GM23248 (cell line): ENCODE measurements around the gene SMIM44. TPM values are rescaled to one million over a fixed set of nuclear protein-coding genes. Genes with fewer than 3 reads are reported as not detected.

Source experiments
- DNase-seq: peaks from one replicate; pipeline ENCODE4 v3.0.0-alpha.2; 2015
- H2AFZ ChIP-seq: fragments of 200-600 bp; sonication (generic); 2 replicates; pipeline ENCODE4 v1.6.1; 2016; ENCODE audit warnings: antibody characterized with exemption
- H3F3A ChIP-seq: fragments of 200-600 bp; sonication (generic); 2 replicates; pipeline ENCODE4 v1.6.1; 2016; ENCODE audit warnings: mild to moderate bottlenecking, antibody characterized with exemption, mixed run types; ENCODE audit not compliant: insufficient read depth
- H3K27ac ChIP-seq: fragments of 200-600 bp; sonication (generic); 2 replicates; pipeline ENCODE4 v1.5.1; 2016; ENCODE audit warnings: mild to moderate bottlenecking
- H3K27me3 ChIP-seq: fragments of 200-600 bp; sonication (generic); replicated peaks from 2 replicates; pipeline ENCODE4 v1.6.1; 2016; ENCODE audit warnings: mild to moderate bottlenecking; ENCODE audit not compliant: insufficient read depth
- H3K36me3 ChIP-seq: fragments of 200-600 bp; sonication (generic); 2 replicates; pipeline ENCODE4 v1.6.1; 2016; ENCODE audit warnings: low read depth, mild to moderate bottlenecking
- H3K4me1 ChIP-seq: fragments of 200-600 bp; sonication (generic); 2 replicates; pipeline ENCODE4 v1.6.1; 2016; ENCODE audit warnings: mild to moderate bottlenecking; ENCODE audit not compliant: insufficient read depth
- H3K4me2 ChIP-seq: fragments of 200-600 bp; sonication (generic); one replicate; pipeline ENCODE4 v1.6.1; 2016; ENCODE audit warnings: mild to moderate bottlenecking; ENCODE audit not compliant: unreplicated experiment
- H3K4me3 ChIP-seq: fragments of 200-600 bp; sonication (generic); 2 replicates; pipeline ENCODE4 v1.5.1; 2016; ENCODE audit warnings: mild to moderate bottlenecking
- H3K79me2 ChIP-seq: fragments of 200-600 bp; sonication (generic); 2 replicates; pipeline ENCODE4 v1.6.1; 2016; ENCODE audit warnings: mild to moderate bottlenecking; ENCODE audit not compliant: insufficient read depth
- H3K9ac ChIP-seq: fragments of 200-600 bp; sonication (generic); 2 replicates; pipeline ENCODE4 v1.6.1; 2016; ENCODE audit warnings: mild to moderate bottlenecking
- H3K9me2 ChIP-seq: fragments of 200-600 bp; sonication (generic); 2 replicates; pipeline ENCODE4 v1.6.1; 2016; ENCODE audit warnings: mixed run types, mild to moderate bottlenecking, moderate library complexity; ENCODE audit not compliant: insufficient read depth
- H3K9me3 ChIP-seq: fragments of 200-600 bp; sonication (generic); one replicate; pipeline ENCODE4 v1.6.1; 2017; ENCODE audit warnings: low read depth
- H4K20me1 ChIP-seq: fragments of 200-600 bp; sonication (generic); 2 replicates; pipeline ENCODE4 v1.6.0; 2016; ENCODE audit not compliant: insufficient read depth
- EZH2 ChIP-seq: fragments of 200-600 bp; sonication (generic); IDR thresholded peaks from 2 replicates; pipeline ENCODE4 v1.6.1; 2018; ENCODE audit warnings: antibody characterized with exemption, mild to moderate bottlenecking; ENCODE audit not compliant: insufficient read depth, poor library complexity, severe bottlenecking
- EZH2phosphoT487 ChIP-seq: fragments of 200-600 bp; sonication (generic); IDR thresholded peaks from 2 replicates; pipeline ENCODE4 v1.6.1; 2018; ENCODE audit warnings: antibody characterized with exemption, moderate library complexity, mild to moderate bottlenecking, low read depth; ENCODE audit not compliant: insufficient read depth
- WGBS, 2 experiments: methylation state at CpG; one replicate each; pipeline ENCODE4 v1.1.6; 2015 to 2017; ENCODE audit warnings: low lambda C conversion rate in 2 of 2, low coverage in 1 of 2; ENCODE audit errors: missing lambda C conversion rate in 2 of 2; 5-methylcytosine and 5-hydroxymethylcytosine counted together
- in situ Hi-C: fragments of 300-500 bp; cut with MboI; formaldehyde crosslinking; loops from 2 replicates; pipeline ENCODE4 v1.15.0; 2020
- polyA plus RNA-seq: library from polyadenylated mRNA; unstranded; fragments of >200 nt; fragmentation: Nextera tagmentation; extraction: Ambion mirVana; gene quantifications from 2 replicates; pipeline ENCODE4 v1.2.1, GENCODE V29; 2016
- total RNA-seq: library from RNA; depleted of rRNA; stranded (reverse); fragments of >200 nt; shearing (Covaris generic); gene quantifications from 2 replicates; pipeline ENCODE4 v1.2.3, GENCODE V29; 2014

Gene SMIM44
- total and polyA plus RNA-seq, 2 experiments from 2014 or later = not detected

DNA sequence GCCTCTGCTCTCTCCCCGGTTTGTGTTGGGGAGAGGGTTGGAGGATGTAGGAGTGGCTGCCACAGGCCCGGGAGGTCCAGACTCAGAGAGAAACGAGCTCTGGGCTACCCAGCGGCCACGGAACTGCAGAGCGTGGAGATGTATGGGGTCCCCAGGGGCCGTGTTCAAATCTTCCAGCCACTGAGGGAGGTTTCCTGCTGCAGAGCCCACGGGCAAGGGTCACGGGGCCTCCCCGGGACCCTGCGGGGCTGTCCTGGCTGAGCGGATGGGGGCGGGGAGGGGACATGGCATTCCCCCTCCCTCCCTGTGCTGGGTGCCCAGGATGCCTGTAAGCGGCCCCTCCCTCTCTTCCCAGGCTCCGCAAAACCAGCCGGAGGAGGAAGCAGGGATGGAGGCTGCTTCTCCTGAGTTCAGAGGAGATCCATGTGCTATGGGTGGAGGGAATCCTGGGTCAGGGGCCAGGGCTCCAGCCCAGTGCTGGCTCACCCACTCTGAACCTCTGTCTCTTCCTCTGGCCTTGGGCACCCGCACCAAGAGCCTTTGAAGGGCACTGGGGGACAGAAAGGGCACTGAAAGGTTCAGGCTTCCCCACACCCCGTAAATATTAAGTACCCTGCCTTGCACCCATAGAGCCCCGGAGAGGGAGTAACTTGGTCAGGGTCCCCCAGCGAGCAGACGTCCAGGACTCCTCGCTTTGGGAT is 25.6 kb downstream of the SMIM44 start:
- Histone ChIP-seq H3K27ac (peak overlapping the region; percentile 84), H3K4me3 (no peak overlapping the region), H3K4me1 (peaks cover 28% of the 10 kb centered on the region), H2AFZ (no peak overlapping the region), H3K9me2 (no peaks in the 10 kb centered on the region), H4K20me1 (no peaks in the 10 kb centered on the region), H3K9ac (peak overlapping the region; percentile 44), H3K9me3 (no peaks in the 10 kb centered on the region), H3K79me2 (peaks cover 71% of the 10 kb centered on the region), H3K36me3 (peaks cover 31% of the 10 kb centered on the region), H3K27me3 (no peaks in the 10 kb centered on the region), H3F3A (peaks cover 27% of the 10 kb centered on the region), H3K4me2 (no peak overlapping the region)
- TF ChIP-seq EZH2phosphoT487 (no peak), EZH2 (no peak)
- in situ Hi-C loops = no loop called here
- DNase-seq = no peak
- WGBS, 2 experiments = 44 to 54% methylated on average over 21 of the region's 22 CpGs

DNA sequence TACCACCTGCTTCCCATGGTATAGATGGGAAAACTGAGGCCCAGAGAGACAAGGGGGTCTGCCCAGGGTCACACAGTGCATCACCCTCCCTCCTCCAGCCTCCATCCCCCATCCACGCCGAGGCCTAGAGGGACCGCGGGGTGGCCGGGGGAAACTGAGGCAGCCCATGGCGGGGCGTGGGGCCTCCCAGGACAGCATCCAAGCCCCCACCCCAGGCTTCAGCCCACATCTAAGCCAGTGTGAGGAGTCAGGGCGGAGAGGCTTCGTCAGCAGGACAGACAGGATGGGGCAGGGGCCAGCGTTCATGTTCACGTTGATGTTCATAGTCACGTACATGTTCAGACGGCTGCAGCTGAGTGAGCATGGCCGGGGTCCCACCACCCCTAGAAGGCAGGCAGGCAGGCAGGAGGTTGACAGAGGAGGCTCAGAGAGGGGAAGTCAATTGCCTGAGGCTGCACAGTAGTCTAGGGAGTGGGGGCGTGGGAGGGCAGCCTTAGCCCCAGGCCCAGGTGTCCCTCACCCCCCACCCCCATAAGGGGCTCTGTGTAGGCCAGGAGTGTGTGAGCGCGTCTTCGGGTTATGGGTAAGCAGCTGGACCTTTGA is 26.2 kb downstream of the SMIM44 start:
- Histone ChIP-seq H3K27ac (0 out of 2 replicates have a peak overlapping the region, but pooled peaks have one; percentile 84), H3K4me3 (no peak overlapping the region), H3K4me2 (no peak overlapping the region), H3K27me3 (no peaks in the 10 kb centered on the region), H3K9me2 (no peaks in the 10 kb centered on the region), H3K9me3 (no peaks in the 10 kb centered on the region), H3K9ac (no peak overlapping the region), H2AFZ (no peak overlapping the region), H3K79me2 (peaks cover 77% of the 10 kb centered on the region), H3K36me3 (peaks cover 38% of the 10 kb centered on the region), H3F3A (peaks cover 34% of the 10 kb centered on the region), H3K4me1 (peaks cover 29% of the 10 kb centered on the region), H4K20me1 (no peaks in the 10 kb centered on the region)
- DNase-seq = no peak
- TF ChIP-seq EZH2phosphoT487 (no peak), EZH2 (no peak)
- in situ Hi-C loops = no loop called here
- 76 to 77% methylated on average over 15 to 18 of the region's 18 CpGs for WGBS, 2 experiments

DNA sequence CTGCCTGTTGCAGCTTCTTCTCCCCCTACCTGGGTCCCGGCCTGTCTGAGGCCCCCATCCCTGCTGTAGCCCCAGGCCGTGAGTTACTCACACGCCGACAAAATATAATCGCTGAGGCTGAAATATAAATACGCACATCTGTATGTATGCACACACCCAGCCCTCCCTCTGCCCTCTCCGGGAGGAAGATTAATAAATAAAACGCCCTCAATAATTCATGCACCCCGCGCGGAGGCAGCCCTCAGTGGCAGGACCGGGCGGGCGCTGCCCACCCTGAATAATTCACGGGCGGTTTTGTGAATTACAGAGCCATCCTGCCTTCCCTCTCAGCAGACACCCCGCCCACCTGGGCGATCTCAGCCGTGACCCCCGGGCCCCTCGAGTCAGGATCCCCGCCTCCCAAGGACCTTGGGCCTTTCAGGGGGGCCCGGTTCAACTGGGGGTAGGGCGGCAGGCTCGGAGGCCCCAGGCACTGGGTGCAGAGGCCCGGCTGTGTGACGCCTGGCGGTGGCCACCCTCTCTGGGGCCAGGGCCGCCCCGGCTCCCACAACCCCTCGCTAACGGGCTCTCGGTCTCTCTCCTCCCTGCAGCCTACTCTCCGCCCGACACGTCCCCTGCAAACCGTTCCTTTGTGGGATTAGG is 27.2 kb downstream of the SMIM44 start:
- Histone ChIP-seq H3F3A (peaks cover 40% of the 10 kb centered on the region), H3K9me3 (no peaks in the 10 kb centered on the region), H3K27ac (no peak overlapping the region), H3K4me1 (peaks cover 38% of the 10 kb centered on the region), H3K4me2 (no peak overlapping the region), H3K4me3 (no peak overlapping the region), H3K36me3 (peaks cover 38% of the 10 kb centered on the region), H3K9ac (no peak overlapping the region), H2AFZ (no peak overlapping the region), H4K20me1 (no peaks in the 10 kb centered on the region), H3K79me2 (peaks cover 76% of the 10 kb centered on the region), H3K27me3 (no peaks in the 10 kb centered on the region), H3K9me2 (no peaks in the 10 kb centered on the region)
- DNase-seq = no peak
- in situ Hi-C loops = no loop called here
- WGBS, 2 experiments = 86 to 95% methylated on average over 20 to 37 of the region's 37 CpGs
- TF ChIP-seq EZH2phosphoT487 (no peak), EZH2 (no peak)

DNA sequence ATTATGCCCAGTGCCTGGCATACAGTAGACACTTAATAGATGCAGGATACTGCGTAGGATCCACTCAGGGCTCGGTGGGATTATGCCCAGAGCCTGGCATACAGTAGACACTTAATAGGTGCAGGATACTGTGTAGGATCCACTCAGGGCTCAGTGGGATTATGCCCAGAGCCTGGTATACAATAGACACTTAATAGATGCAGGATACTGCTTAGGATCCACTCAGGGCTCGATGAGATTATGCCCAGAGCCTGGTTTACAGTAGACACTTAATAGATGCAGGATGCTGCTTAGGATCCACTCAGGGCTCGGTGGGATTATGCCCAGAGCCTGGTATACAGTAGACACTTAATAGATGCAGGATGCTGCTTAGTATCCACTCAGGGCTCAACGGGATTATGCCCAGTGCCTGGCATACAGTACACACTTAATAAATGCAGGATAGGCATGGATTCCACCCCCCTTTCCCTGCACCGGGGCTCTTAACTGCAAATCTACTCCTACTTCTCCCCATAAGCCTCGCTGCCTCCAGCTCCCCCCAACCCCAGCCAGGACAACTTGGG is 27.8 kb downstream of the SMIM44 start:
- peaks cover 70% of the 10 kb centered on the region for H3K79me2 ChIP-seq
- no peaks in the 10 kb centered on the region for H3K27me3 ChIP-seq
- no peak overlapping the region for H3K9ac ChIP-seq
- H3K9me2 ChIP-seq = no peaks in the 10 kb centered on the region
- H3K4me3 ChIP-seq = no peak overlapping the region
- H3K36me3 ChIP-seq = peaks cover 32% of the 10 kb centered on the region
- H3K27ac ChIP-seq = no peak overlapping the region
- no peak overlapping the region for H3K4me2 ChIP-seq
- H3K4me1 ChIP-seq = peaks cover 41% of the 10 kb centered on the region
- in situ Hi-C loops = no loop called here
- no peaks in the 10 kb centered on the region for H3K9me3 ChIP-seq
- 73 to 75% methylated on average over 7 of the region's 7 CpGs for WGBS, 2 experiments
- H4K20me1 ChIP-seq = 0 out of 2 replicates have a peak, but pooled peaks cover 3% of the 10 kb centered on the region
- DNase-seq = no peak
- H3F3A ChIP-seq = peaks cover 39% of the 10 kb centered on the region
- TF ChIP-seq EZH2phosphoT487 (no peak), EZH2 (no peak)
- H2AFZ ChIP-seq = no peak overlapping the region
